Measurements from ENCODE around the gene ADNP2.
A peak's percentile ranks its signal among the peaks of the same experiment; 100 is the strongest.
"Not testable (repeated sequence)": the region's sequence is repeated elsewhere in the genome, so short reads cannot be mapped to it uniquely, and the experiment has no call there.

Gene ADNP2

GRCh38 chr18:80147037-80147417 lies 38.0 kb downstream of the ADNP2 start:
- no peak for DNase-seq (ENCODE audit: low read depth in 2 of 2, low spot score in 1 of 2)

- DNase-seq (ENCODE audit: low read depth in 2 of 2, low spot score in 1 of 2) = peak; percentile 29 to 51
These were observed 38.6 kb downstream of the ADNP2 start for GRCh38 chr18:80147418-80148325.

GRCh38 chr18:80148326-80149199 lies 39.5 kb downstream of the ADNP2 start:
- no peak for DNase-seq (ENCODE audit: low read depth in 2 of 2, low spot score in 1 of 2)

GRCh38 chr18:80149667-80150066 lies 40.6 kb downstream of the ADNP2 start:
- DNase-seq (ENCODE audit: low read depth in 2 of 2, low spot score in 1 of 2) = no peak

GRCh38 chr18:80154293-80154692 lies 45.2 kb downstream of the ADNP2 start:
- DNase-seq (ENCODE audit: low read depth in 2 of 2, low spot score in 1 of 2) = no peak

GRCh38 chr18:80157708-80158343 lies 48.8 kb downstream of the ADNP2 start:
- peak; percentile 45 to 50 for DNase-seq (ENCODE audit: low read depth in 2 of 2, low spot score in 1 of 2)

GRCh38 chr18:80158365-80158764 lies 49.3 kb downstream of the ADNP2 start:
- DNase-seq (ENCODE audit: low read depth in 2 of 2, low spot score in 1 of 2) = no peak

- no peak for DNase-seq (ENCODE audit: low read depth in 2 of 2, low spot score in 1 of 2)
These were observed 50.9 kb downstream of the ADNP2 start for GRCh38 chr18:80159713-80160636.

GRCh38 chr18:80161781-80162417 lies 52.8 kb downstream of the ADNP2 start:
- DNase-seq (ENCODE audit: low read depth in 2 of 2, low spot score in 1 of 2) = no peak

GRCh38 chr18:80163183-80163582 lies 54.1 kb downstream of the ADNP2 start:
- no peak for DNase-seq (ENCODE audit: low read depth in 2 of 2, low spot score in 1 of 2)

- DNase-seq (ENCODE audit: low read depth in 2 of 2, low spot score in 1 of 2) = not testable (repeated sequence)
These were observed 55.8 kb downstream of the ADNP2 start for GRCh38 chr18:80164727-80165355.

GRCh38 chr18:80166240-80166639 lies 57.2 kb downstream of the ADNP2 start:
- DNase-seq (ENCODE audit: low read depth in 2 of 2, low spot score in 1 of 2) = no peak

GRCh38 chr18:80166725-80167124 lies 57.7 kb downstream of the ADNP2 start:
- no peak for DNase-seq (ENCODE audit: low read depth in 2 of 2, low spot score in 1 of 2)

GRCh38 chr18:80167331-80167730 lies 58.3 kb downstream of the ADNP2 start:
- no peak for DNase-seq (ENCODE audit: low read depth in 2 of 2, low spot score in 1 of 2)

- DNase-seq (ENCODE audit: low read depth in 2 of 2, low spot score in 1 of 2) = no peak
These were observed 58.9 kb downstream of the ADNP2 start for GRCh38 chr18:80167931-80168330.

- DNase-seq (ENCODE audit: low read depth in 2 of 2, low spot score in 1 of 2) = no peak
These were observed 59.3 kb downstream of the ADNP2 start for GRCh38 chr18:80168346-80168745.

GRCh38 chr18:80168982-80169381 lies 59.9 kb downstream of the ADNP2 start:
- DNase-seq (ENCODE audit: low read depth in 2 of 2, low spot score in 1 of 2) = no peak

GRCh38 chr18:80169607-80170006 lies 60.5 kb downstream of the ADNP2 start:
- DNase-seq (ENCODE audit: low read depth in 2 of 2, low spot score in 1 of 2) = no peak

- no peak for DNase-seq (ENCODE audit: low read depth in 2 of 2, low spot score in 1 of 2)
These were observed 61.5 kb downstream of the ADNP2 start for GRCh38 chr18:80170395-80171053.
